SK-N-SH (cell line): Measurements from ENCODE around the gene CSTPP1. TPM values are rescaled to one million over a fixed set of nuclear protein-coding genes. Genes with fewer than 3 reads are reported as not detected.
A peak's percentile ranks its signal among the peaks of the same experiment; 100 is the strongest.

Source experiments
- CTCF ChIA-PET: fragments of 300-600, 350-600 bp; formaldehyde crosslinking; extraction: SDS; loops from one replicate; lab custom pipeline; 2021; lab: Yijun Ruan, JAX
- POLR2A ChIA-PET: fragments of 350-600 bp; sonication (Branson Sonifier 250); formaldehyde crosslinking; extraction: SDS; loops from one replicate; lab custom pipeline; 2020; ENCODE audit warnings: antibody characterized with exemption, inconsistent platforms; lab: Yijun Ruan, JAX
- DNase-seq: peaks from one replicate; pipeline ENCODE4 v3.0.0; 2012
- H2AFZ ChIP-seq: fragments of 200-600 bp; sonication (generic); 2 replicates; pipeline ENCODE4 v1.8.1; 2016; ENCODE audit warnings: antibody characterized with exemption, mild to moderate bottlenecking, low read depth
- H3F3A ChIP-seq: fragments of 200-600 bp; sonication (generic); replicated peaks from 2 replicates; pipeline ENCODE3; 2016; ENCODE audit warnings: antibody characterized with exemption, mild to moderate bottlenecking; ENCODE audit not compliant: insufficient read depth
- H3K27ac ChIP-seq, 2 experiments: fragments of 200-500 bp in 1 of 2; fragments of 200-600 bp in 1 of 2; sonication (Bioruptor generic) in 1 of 2; sonication (generic), shearing (Covaris generic) in 1 of 2; 2 replicates each; pipeline versions ENCODE4 v1.5.1 to v1.6.1; 2014 to 2016; ENCODE audit warnings: low read depth in 2 of 2, inconsistent platforms in 1 of 2, low read length in 1 of 2, mild to moderate bottlenecking in 1 of 2, mixed read lengths in 1 of 2
- H3K27me3 ChIP-seq: fragments of 200-600 bp; sonication (generic), shearing (Covaris generic); 2 replicates; pipeline ENCODE4 v1.6.1; 2016; ENCODE audit warnings: mixed run types; ENCODE audit not compliant: insufficient read depth
- H3K36me3 ChIP-seq, 2 experiments: fragments of 200-500 bp in 1 of 2; fragments of 200-600 bp in 1 of 2; sonication (Bioruptor generic) in 1 of 2; sonication (generic) in 1 of 2; replicated peaks in 1 of 2; 2 replicates each; pipeline versions ENCODE3 to v1.5.1; 2014 to 2016; ENCODE audit warnings: low read length in 1 of 2, mild to moderate bottlenecking in 1 of 2; ENCODE audit not compliant: insufficient read depth in 2 of 2, control insufficient read depth in 1 of 2
- H3K4me1 ChIP-seq, 2 experiments: fragments of 200-500 bp in 1 of 2; fragments of 200-600 bp in 1 of 2; sonication (Bioruptor generic) in 1 of 2; sonication (generic), shearing (Covaris generic) in 1 of 2; 2 replicates each; pipeline versions ENCODE4 v1.5.1 to v1.6.1; 2014 to 2016; ENCODE audit warnings: low read depth in 1 of 2, low read length in 1 of 2, mixed run types in 1 of 2; ENCODE audit not compliant: insufficient read depth in 2 of 2, control insufficient read depth in 1 of 2
- H3K4me2 ChIP-seq: fragments of 200-600 bp; sonication (generic), shearing (Covaris generic); 2 replicates; pipeline ENCODE4 v1.6.1; 2017; ENCODE audit warnings: mixed run types
- H3K4me3 ChIP-seq, 2 experiments: fragments of 200-500 bp in 1 of 2; fragments of 200-600 bp in 1 of 2; sonication (Bioruptor generic) in 1 of 2; sonication (generic), shearing (Covaris generic) in 1 of 2; 2 replicates each; pipeline versions ENCODE4 v1.5.1 to v1.8.1; 2014 to 2016; ENCODE audit warnings: low read depth in 2 of 2, inconsistent platforms in 1 of 2, low read length in 1 of 2, mild to moderate bottlenecking in 1 of 2, mixed read lengths in 1 of 2, moderate library complexity in 1 of 2
- H3K79me2 ChIP-seq: fragments of 200-600 bp; sonication (generic); 2 replicates; pipeline ENCODE4 v1.8.1; 2017; ENCODE audit warnings: mild to moderate bottlenecking; ENCODE audit not compliant: insufficient read depth
- H3K9ac ChIP-seq: fragments of 200-600 bp; sonication (generic); 2 replicates; pipeline ENCODE4 v1.6.1; 2017; ENCODE audit warnings: mixed run types
- H3K9me2 ChIP-seq: fragments of 200-600 bp; sonication (generic); 2 replicates; pipeline ENCODE4 v1.6.1; 2017; ENCODE audit warnings: mixed run types
- H3K9me3 ChIP-seq: fragments of 200-600 bp; sonication (generic); 2 replicates; pipeline ENCODE4 v1.6.1; 2017; ENCODE audit warnings: mixed run types, mild to moderate bottlenecking, moderate library complexity
- H4K20me1 ChIP-seq: fragments of 200-600 bp; sonication (generic); 2 replicates; pipeline ENCODE4 v1.6.1; 2017; ENCODE audit warnings: mild to moderate bottlenecking, mixed run types; ENCODE audit not compliant: insufficient read depth
- ELF1 ChIP-seq: IDR thresholded peaks from 2 replicates; pipeline ENCODE4 v1.4.0; 2012
- EP300 ChIP-seq, 2 experiments: IDR thresholded peaks; 2 replicates each; pipeline versions ENCODE4 v1.4.0 to v1.6.1; 2012; ENCODE audit warnings: borderline replicate concordance in 1 of 2, low read depth in 1 of 2, low read length in 1 of 2
- FOXJ3 ChIP-seq: sonication (generic); formaldehyde crosslinking; IDR thresholded peaks from 2 replicates; pipeline ENCODE4 v1.5.1; 2020; ENCODE audit warnings: mild to moderate bottlenecking, missing genetic modification reagents
- NFIC ChIP-seq: IDR thresholded peaks from 2 replicates; pipeline ENCODE4 v1.4.0; 2012; ENCODE audit warnings: borderline replicate concordance
- RAD21 ChIP-seq: IDR thresholded peaks from 2 replicates; pipeline ENCODE4 v1.6.1; 2012; ENCODE audit warnings: mild to moderate bottlenecking, low read length
- SMC3 ChIP-seq: IDR thresholded peaks from 2 replicates; pipeline ENCODE4 v1.6.1; 2012; ENCODE audit warnings: low read depth, low read length, improper control_type of control experiment
- TAF1 ChIP-seq: IDR thresholded peaks from 2 replicates; pipeline ENCODE4 v1.6.1; 2012; ENCODE audit warnings: low read depth, mild to moderate bottlenecking, low read length, moderate library complexity, borderline replicate concordance
- WGBS: methylation state at CpG from one replicate; pipeline ENCODE4 v1.1.6; 2017; ENCODE audit warnings: low lambda C conversion rate; 5-methylcytosine and 5-hydroxymethylcytosine counted together
- polyA plus RNA-seq, 3 experiments: library from polyadenylated mRNA; depleted of rRNA; stranded (reverse); fragments of >200 nt; gene quantifications; 2 replicates each; pipeline ENCODE4 v1.2.3, GENCODE V29; 2012
- TF ChIP-seq, protein P1 (sequence below): IDR thresholded peaks from 2 replicates; pipeline ENCODE4 v1.6.1; 2012; ENCODE audit warnings: mild to moderate bottlenecking, low read depth, low read length, moderate library complexity
- TF ChIP-seq, protein P2 (sequence below): fragments of 200-600 bp; sonication (generic); IDR thresholded peaks from 2 replicates; pipeline ENCODE4 v1.6.1; 2017; ENCODE audit warnings: antibody characterized with exemption, mild to moderate bottlenecking, moderate library complexity

The CSTPP1 gene
- polyA plus RNA-seq, 1 of the 3 experiments (the other 2 are of a cell fraction), result 85.7 TPM

DNA sequence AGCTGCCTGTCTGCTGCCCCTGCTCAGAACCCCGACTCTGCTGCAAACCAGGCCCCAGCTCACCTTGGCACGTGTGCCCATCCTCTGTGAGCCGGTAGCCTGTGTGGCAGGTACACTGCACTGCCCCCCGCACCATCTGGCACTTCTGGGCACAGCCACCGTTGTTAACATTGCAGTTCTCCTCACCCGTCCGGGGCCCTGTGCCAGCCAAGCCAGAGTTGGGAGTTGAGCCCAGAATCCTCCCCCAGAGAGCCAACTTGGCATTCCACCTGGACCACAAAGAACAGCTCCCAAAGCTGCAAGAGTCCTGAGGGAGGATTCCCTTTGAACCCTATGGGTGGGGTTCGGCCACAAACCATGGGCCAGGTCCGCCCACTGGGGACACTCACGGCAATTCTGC, 40.7 kb upstream of the CSTPP1 start:
- WGBS, result 82% methylated on average over 7 of the region's 10 CpGs
- ChIA-PET CTCF (interaction anchor here (0.9 to 7.3 kb wide), 7 partner anchors 11 to 266 kb away, joined by 3 to 94 read pairs (median 5); no protein-coding TSS in a partner anchor), POLR2A (no interaction called here)
- Histone ChIP-seq H3K4me3 (no peak overlapping the region), H3K27me3 (no peaks in the 10 kb centered on the region), H3K36me3 (peaks cover 0 to 4% of the 10 kb centered on the region in 2 experiments), H3K9ac (no peak overlapping the region), H3K4me2 (no peak overlapping the region), H3K4me1 (no peaks in the 10 kb centered on the region), H3F3A (peaks cover 3% of the 10 kb centered on the region), H2AFZ (no peak overlapping the region), H4K20me1 (no peaks in the 10 kb centered on the region), H3K9me3 (no peaks in the 10 kb centered on the region), H3K9me2 (no peaks in the 10 kb centered on the region), H3K79me2 (no peaks in the 10 kb centered on the region), H3K27ac (no peak overlapping the region)
- DNase-seq, result no peak
- TF ChIP-seq TAF1, result no peak
- no peak for TF ChIP-seq FOXJ3 (CRISPR knock-in tag)
- TF ChIP-seq ELF1, result no peak
- 0 out of 2 replicates have a peak, but pooled peaks have one; percentile 17 for TF ChIP-seq NFIC
- TF ChIP-seq, protein P1, sequence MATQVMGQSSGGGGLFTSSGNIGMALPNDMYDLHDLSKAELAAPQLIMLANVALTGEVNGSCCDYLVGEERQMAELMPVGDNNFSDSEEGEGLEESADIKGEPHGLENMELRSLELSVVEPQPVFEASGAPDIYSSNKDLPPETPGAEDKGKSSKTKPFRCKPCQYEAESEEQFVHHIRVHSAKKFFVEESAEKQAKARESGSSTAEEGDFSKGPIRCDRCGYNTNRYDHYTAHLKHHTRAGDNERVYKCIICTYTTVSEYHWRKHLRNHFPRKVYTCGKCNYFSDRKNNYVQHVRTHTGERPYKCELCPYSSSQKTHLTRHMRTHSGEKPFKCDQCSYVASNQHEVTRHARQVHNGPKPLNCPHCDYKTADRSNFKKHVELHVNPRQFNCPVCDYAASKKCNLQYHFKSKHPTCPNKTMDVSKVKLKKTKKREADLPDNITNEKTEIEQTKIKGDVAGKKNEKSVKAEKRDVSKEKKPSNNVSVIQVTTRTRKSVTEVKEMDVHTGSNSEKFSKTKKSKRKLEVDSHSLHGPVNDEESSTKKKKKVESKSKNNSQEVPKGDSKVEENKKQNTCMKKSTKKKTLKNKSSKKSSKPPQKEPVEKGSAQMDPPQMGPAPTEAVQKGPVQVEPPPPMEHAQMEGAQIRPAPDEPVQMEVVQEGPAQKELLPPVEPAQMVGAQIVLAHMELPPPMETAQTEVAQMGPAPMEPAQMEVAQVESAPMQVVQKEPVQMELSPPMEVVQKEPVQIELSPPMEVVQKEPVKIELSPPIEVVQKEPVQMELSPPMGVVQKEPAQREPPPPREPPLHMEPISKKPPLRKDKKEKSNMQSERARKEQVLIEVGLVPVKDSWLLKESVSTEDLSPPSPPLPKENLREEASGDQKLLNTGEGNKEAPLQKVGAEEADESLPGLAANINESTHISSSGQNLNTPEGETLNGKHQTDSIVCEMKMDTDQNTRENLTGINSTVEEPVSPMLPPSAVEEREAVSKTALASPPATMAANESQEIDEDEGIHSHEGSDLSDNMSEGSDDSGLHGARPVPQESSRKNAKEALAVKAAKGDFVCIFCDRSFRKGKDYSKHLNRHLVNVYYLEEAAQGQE, result no peak

DNA sequence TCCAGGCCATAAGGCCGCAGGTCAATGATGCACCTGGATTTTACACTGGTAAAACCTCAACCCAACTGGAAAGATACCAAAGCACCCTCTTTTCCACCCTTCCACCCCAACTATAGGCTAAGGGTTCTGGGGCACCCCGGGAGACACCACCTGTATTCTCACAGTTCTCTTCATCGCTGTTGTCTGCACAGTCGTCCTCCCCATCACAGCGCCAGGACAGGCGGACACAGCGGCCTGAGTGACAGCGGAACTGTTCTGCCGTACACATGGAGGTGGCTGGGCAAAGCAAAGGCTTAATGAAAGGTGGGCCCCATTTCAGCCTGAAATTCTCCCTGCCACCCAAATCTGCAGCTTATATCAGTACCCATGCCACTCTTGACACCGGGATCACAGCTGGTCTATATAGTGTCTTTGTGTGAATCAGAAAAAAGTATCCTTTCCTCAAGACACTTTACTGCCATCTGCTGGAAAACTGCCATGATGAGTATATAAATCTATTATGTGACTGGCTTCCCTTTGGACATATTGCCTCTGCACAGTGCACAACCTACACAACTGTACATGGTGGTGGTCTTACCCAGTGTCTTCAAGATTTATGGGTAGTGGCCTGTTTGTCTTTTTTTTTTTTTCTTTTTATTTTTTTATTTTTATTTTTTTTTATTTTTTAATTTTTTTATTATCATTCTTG, 39.7 kb upstream of the CSTPP1 start:
- Histone ChIP-seq H3K27ac (no peak overlapping the region), H4K20me1 (no peaks in the 10 kb centered on the region), H3K36me3 (peaks cover 0 to 4% of the 10 kb centered on the region in 2 experiments), H3K4me2 (no peak overlapping the region), H3K27me3 (no peaks in the 10 kb centered on the region), H3F3A (no peaks in the 10 kb centered on the region), H3K4me1 (no peaks in the 10 kb centered on the region), H3K4me3 (no peak overlapping the region), H3K9ac (no peak overlapping the region), H3K79me2 (no peaks in the 10 kb centered on the region), H3K9me3 (no peaks in the 10 kb centered on the region), H2AFZ (no peak overlapping the region), H3K9me2 (no peaks in the 10 kb centered on the region)
- ChIA-PET CTCF (interaction anchor here (0.6 to 7.3 kb wide), 6 partner anchors 13 to 264 kb away, joined by 3 to 94 read pairs (median 6); no protein-coding TSS in a partner anchor), POLR2A (no interaction called here)
- DNase-seq, result peak; percentile 63
- TF ChIP-seq SMC3, result 0 out of 2 replicates have a peak, but pooled peaks have one; percentile 12
- TF ChIP-seq, protein P2, sequence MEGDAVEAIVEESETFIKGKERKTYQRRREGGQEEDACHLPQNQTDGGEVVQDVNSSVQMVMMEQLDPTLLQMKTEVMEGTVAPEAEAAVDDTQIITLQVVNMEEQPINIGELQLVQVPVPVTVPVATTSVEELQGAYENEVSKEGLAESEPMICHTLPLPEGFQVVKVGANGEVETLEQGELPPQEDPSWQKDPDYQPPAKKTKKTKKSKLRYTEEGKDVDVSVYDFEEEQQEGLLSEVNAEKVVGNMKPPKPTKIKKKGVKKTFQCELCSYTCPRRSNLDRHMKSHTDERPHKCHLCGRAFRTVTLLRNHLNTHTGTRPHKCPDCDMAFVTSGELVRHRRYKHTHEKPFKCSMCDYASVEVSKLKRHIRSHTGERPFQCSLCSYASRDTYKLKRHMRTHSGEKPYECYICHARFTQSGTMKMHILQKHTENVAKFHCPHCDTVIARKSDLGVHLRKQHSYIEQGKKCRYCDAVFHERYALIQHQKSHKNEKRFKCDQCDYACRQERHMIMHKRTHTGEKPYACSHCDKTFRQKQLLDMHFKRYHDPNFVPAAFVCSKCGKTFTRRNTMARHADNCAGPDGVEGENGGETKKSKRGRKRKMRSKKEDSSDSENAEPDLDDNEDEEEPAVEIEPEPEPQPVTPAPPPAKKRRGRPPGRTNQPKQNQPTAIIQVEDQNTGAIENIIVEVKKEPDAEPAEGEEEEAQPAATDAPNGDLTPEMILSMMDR, result peak; percentile 50
- no peak for TF ChIP-seq EP300 (IDR thresholded peaks at IDR 0.05; ENCODE audit: borderline replicate concordance in 1 of 2, low read depth in 1 of 2, low read length in 1 of 2)
- TF ChIP-seq RAD21, result peak; percentile 20; the same call in 1 of the 2 replicates
- WGBS, result 94% methylated on average over 10 of the region's 10 CpGs
